D721Med (cell line): ENCODE measurements around the gene MEF2B.
"Not testable (repeated sequence)": the region's sequence is repeated elsewhere in the genome, so short reads cannot be mapped to it uniquely, and the experiment has no call there.

Experiments used
- DNase-seq: peaks from one replicate; pipeline ENCODE4 v3.0.0; 2011; ENCODE audit warnings: low spot score; ENCODE audit not compliant: insufficient read length
- FAIRE-seq: peaks from 2 replicates; lab custom pipeline; 2011; peaks lifted over from hg19 to GRCh38; lab: Jason Lieb, UNC
- CTCF ChIP-seq: IDR thresholded peaks from 2 replicates; pipeline ENCODE4 v1.5.1; 2012; ENCODE audit warnings: mild to moderate bottlenecking, control low read depth; ENCODE audit not compliant: insufficient read depth; ENCODE audit errors: missing control alignments

MEF2B gene

GRCh38 chr19:19105365-19106055, 64.6 kb downstream of the MEF2B start:
- no peak for FAIRE-seq
- TF ChIP-seq CTCF, result no peak
- no peak for DNase-seq

DNA sequence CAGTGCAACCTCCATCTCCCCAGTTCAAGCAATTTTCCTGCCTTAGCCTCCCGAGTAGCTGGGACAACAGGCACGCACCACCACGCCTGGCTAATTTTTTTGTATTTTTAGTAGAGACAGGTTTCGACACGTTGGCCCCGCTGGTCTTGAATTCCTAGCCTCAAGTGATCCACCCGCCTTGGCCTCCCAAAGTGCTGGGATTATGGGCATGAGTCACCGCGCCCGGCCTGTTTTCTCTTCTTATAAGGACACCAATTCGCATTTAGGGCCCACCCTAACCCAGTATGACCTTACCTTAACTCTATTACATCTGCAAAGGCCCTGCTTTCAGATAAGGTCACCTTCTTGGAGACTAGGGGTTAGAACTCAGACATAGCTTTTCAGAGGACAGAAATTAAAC, 66.9 kb downstream of the MEF2B start:
- no peak for TF ChIP-seq CTCF
- no peak for FAIRE-seq
- no peak for DNase-seq

- not testable (repeated sequence) for FAIRE-seq
These were observed 67.5 kb downstream of the MEF2B start for GRCh38 chr19:19102566-19102965.

GRCh38 chr19:19101540-19101939, 68.5 kb downstream of the MEF2B start:
- no peak for FAIRE-seq
- no peak for DNase-seq
- no peak for TF ChIP-seq CTCF

More at GRCh38 chr19:19102566-19102965, 67.5 kb downstream of the MEF2B start:
- not testable (repeated sequence) for DNase-seq

DNA sequence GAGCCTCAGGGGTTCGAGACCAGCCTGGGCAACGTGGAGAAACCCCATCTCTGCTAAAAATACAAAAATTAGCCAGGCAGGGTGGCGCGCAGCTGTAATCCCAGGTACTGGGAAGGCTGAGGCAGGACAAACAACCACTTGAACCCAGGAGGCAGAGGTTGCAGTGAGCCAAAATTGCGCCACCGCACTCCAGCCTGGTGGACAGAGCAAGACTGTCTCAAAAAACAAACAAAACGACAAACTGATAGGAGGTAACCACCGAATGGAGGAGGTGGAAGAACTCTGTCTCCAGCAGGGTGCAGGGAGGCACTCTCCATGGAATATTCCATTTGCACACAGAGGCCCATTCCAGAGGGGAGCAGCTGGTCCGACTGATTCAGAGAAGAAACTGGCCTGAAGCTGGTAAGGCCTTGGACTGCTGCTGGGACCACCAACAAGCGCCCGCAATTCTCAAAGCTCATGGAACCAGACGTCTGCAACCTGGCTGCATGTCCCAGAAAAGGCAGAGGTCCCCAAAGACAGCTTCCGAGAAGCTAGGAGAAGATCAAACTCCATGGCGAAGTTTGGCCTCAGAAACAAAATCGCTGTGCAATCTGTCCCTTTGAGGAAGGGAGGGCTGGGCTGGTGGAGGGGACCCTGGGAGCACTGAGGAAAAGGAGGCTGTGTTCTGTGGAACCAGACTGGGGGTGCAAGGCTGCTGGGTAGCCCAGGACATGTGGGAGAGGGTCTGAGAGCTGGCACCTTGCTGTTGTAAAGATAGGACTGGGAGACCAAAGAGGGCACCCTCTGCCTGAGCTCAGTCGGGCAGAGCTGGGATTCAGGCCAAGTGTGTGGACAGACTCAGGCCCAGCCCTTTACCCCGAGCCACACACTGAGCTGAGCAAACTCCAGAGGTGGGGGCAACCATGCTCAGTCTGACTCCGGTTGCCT, 71.1 kb downstream of the MEF2B start:
- no peak for TF ChIP-seq CTCF
- FAIRE-seq (no peak), DNase-seq (no peak)

DNA sequence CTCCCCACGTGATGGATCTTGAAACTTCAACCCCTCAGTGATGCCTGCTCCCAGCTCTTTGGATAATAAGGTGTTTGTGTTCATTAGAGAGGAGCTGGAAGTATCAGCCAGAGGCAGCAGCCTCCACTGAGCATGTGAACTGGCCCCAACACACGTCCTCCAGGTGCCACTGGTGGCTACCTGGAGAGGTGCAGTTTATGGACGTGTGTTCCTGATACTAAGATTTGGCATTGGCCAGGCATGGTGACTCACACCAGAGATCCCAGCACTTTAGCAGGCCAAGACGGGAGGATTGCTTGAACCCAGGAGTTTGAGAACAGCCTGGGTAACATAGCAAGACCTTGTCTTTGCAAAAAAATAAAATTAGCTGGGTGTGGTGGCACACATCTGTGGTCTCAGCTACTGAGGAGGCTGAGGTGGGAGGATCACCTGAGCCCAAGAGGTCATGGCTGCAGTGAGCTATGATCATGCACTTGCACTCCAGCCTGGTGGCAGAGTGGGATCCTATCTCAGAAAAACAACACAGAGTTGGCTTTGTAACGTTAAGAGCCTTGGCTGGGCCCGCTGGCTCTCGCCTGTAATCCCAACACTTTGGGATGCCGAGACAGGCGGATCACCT, 71.9 kb downstream of the MEF2B start:
- DNase-seq (no peak), FAIRE-seq (no peak)
- TF ChIP-seq CTCF, result no peak
